ENCODE data around the gene PYROXD2.
"Not testable (repeated sequence)": the region's sequence is repeated elsewhere in the genome, so short reads cannot be mapped to it uniquely, and the experiment has no call there.

PYROXD2 gene

DNA sequence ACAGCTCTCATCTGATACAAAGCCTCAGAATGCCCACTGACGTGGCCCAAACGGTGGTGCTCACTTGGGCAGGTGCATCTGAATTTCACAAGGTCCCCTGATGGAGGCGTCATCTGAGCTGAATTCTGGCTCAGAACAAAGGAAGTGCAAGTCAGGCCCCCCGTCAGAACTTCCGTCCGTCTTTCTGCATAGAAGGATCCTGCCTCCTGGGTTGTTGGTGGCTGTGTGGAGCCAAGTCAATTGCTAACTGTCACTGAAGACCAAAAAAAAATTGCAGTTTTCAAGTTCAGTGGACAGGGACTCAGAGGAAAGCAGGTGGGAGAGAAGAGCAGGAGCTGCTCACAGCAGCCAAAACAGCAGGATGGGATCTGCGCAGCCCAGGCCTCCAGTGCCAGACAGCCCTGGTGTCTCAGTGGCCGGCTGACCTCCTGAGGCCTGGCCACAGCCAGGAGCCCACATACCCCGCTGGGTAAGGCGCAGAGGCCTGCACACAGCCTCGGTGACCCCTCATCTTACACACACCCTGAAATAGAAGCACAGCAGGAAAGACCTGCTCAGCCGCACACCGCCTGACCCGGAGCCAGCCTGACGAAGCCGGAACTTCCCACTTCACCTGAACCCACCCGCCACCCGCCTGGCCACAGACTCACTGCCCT is 49.4 kb downstream of the PYROXD2 start:
- no peak for DNase-seq (ENCODE audit: low read depth)

DNA sequence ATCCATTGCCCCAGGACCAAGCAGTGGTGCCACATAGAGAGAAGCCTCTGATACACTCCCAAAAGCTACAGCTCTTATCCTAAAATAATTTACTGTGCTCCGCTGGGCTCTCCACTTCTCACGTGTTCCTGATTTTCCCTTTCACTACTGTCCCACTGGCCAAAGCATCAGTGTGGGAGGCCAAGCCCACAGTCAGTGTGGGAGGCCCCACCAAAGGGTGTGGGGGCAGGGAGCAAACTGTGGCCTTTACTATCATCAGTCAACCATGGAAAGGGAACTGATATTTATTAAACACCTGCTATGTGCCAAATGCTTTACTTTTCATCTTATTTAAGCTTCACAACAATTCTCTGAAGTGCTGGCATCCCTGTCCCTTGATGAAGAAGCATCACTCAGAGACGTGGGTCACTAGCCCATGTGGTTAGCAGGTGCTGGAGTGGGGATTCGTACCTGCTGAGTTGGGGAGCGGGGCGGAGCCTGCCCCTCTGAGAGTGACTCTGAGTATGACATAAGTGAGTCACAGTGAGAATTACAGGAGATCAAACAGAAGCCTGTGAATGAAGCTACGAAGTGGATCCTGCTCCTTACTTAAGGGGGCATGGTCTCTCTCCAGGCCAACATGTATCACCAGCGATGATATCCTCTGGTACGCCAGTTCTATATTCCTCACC is 50.4 kb downstream of the PYROXD2 start:
- DNase-seq (ENCODE audit: low read depth), result no peak

GRCh38 chr10:98363220-98363619 is 51.8 kb downstream of the PYROXD2 start:
- no peak for DNase-seq (ENCODE audit: low read depth)

DNA sequence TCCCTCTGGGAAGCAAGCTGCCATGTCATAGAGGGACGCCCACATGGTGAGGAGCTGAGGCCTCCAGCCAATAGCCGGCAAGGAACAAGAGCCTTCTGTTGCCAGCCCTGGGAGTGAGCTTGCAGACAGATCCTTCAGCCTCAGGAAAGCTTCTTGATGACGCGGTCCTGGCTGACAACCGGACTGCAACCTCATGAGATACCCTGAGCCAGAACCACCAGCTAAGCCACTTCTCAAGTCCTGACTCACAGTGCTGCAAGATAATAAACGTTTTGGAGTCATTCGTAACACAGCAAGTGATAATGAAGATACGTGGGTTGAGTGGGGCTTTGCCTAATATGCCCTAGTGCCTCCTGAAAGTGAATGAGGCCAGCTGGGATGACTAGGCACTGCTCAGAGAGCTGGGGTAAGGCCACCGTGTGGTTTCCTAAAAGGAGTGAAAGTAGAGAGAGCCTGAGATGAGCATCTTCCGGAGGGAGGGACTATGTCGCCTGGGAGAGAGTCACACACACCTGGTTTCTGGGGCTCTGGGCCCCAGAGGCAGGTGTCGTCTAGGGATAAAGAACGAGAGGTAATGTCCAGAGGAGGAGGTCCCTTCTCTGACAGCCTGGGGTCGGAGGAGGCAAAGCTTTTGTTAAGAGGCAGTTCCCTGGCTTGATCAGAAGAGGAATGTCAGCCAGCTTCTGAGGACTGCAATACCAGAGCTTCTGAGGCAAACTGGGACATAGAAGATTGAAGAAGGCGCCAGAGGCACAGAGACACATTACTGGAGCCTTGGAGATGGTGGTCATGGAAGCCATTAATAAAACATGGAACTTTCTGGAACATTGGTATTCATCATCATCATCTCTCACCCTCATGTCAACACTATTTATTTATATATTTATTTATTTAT is 53.6 kb downstream of the PYROXD2 start:
- DNase-seq (ENCODE audit: low read depth), result peak; percentile 97

GRCh38 chr10:98357194-98357822 is 57.7 kb downstream of the PYROXD2 start:
- no peak for DNase-seq (ENCODE audit: low read depth)

GRCh38 chr10:98354491-98354890 is 60.5 kb downstream of the PYROXD2 start:
- DNase-seq (ENCODE audit: low read depth), result no peak

DNA sequence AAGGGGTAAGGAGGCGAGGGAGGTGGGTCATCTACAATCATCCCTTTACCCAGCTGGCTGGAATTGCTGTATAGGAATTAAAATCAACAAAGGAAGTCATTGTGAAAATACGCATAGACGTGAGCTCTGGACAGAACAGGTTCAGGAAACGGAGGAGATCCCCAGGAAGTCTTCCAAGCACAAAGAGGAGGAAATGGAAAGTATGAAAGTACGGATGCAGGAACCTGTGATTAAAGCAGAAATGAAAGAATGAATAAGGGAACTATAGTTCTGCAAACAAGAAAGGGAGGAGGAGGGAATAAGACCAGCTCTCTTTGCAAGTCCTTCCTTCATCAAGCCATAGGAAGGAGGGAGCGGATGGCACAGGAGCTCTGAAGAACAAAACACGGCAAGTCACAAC is 61.8 kb downstream of the PYROXD2 start:
- DNase-seq (ENCODE audit: low read depth), result no peak

DNA sequence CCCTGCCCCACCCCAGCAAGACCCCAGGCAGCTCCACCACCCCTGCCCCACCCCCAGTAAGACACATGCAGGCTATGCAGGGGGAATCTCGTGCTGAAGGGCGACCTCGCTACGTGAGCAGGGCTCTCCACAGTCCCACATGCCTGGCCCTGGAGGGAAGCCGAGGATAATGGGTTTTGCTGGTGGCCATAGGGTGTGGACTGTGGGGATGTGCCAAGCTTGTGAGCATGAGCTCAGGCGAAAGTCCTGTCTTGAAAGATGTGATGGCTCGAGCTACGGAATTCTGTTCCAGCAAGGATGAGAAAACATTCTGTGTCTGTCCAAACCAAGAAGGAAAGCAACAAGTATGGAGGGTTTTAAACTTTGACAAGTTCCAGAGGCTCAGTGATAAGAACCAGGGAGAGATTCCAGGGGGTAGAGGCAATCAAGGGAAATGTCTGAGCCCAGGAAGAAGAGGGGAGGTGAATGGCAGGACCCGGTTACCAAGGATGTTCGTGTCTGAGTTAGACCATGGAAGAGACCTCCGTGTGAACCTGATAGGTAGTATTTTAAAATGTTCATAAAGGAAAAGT is 63.1 kb downstream of the PYROXD2 start:
- no peak for DNase-seq (ENCODE audit: low read depth)

DNA sequence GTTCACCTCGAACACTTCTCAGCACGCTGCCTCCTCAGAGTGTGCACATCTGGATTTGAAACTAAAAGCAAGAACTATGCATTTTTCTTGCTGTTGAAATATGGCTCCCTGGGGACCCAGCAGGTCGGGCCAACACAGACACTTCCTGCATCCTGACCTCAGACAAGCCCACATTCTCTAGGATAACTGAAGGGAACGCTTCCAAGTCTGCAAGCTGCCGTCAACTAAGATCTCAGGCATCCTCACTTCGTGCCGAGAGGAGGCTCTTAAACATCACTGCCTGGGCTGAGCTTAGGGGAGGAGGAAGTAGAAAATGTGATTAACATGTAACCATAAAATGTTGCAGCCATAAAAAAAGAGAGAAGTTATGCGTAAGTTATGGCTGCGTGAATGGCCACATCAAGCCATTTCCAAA is 65.5 kb downstream of the PYROXD2 start:
- peak; percentile 91 for DNase-seq (ENCODE audit: low read depth)

GRCh38 chr10:98346847-98347246 is 68.1 kb downstream of the PYROXD2 start:
- DNase-seq (ENCODE audit: low read depth), result no peak

- peak; percentile 35 for DNase-seq (ENCODE audit: low read depth)
Observed at GRCh38 chr10:98344589-98345038, 70.4 kb downstream of the PYROXD2 start.

DNA sequence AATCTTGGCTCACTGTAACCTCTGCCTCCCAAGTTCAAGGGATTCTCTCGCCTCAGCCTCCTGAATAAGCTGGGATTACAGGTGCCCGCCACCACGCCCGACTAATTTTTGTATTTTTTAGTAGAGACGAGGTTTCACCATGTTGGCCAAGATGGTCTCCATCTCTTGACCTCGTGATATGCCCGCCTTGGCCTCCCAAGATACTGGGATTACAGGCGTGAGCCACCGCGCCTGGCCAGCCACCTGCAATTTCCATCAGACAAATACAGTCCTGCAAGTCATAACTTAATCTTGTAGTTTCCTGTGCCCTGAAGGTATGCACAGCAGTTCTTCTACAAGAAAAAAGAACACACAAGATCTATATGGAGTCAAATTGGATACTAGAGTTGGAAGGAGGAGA is 73.3 kb downstream of the PYROXD2 start:
- not testable (repeated sequence) for DNase-seq (ENCODE audit: low read depth)

- DNase-seq (ENCODE audit: low read depth), result peak; percentile 30
Observed at GRCh38 chr10:98340940-98341310, 74.1 kb downstream of the PYROXD2 start.

DNA sequence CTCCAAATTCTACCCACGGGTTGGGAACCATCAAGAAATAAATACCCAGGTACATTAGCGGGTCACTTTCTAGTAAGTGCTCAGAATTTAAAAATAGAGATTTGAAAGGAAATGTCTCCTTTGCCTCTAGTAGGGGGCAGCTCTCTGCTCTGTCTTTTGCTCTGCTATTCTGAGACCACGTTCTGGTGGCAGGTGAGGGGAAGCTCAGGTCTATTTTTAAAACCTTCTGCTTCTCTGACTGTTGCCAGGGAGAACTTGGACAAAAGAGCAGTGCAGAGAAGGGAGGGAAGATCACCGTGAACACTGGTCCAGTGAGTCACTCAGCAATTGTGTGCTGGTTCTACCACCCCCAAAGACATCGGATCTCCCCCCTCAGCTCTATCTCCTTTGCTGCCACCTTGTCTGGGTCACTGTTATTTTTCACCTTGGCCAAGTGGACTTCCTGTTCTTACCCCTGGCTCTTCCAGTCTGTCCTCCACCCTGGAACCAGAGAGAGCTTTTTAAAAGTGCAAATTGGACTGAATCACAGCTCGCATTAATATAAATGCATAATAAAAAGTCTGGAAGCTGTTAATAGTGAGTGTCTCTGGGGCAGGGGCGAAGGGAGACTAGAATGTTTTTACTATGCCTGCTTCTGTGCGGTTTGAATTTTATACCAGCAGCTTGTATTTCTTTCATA is 74.6 kb downstream of the PYROXD2 start:
- peak; percentile 33 for DNase-seq (ENCODE audit: low read depth)

DNA sequence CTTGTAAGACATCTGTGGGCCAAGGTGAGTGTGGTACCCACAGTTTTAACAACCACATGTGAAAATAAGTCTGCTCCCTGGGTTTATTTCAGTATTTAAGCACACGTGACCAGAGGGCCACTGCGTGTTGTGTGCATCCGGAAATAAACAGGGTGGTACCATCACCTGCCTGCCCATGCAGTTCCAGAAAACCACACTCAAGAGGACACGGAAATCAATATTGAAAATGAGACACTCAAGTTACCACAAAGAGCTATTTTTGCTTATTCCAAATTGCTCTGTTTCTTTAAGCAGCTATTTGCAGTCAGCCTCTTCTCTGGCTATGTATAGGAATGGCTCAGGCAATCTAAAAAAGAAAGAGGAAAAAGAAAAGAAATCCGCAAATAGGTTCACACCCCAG is 75.2 kb downstream of the PYROXD2 start:
- no peak for DNase-seq (ENCODE audit: low read depth)

- no peak for DNase-seq (ENCODE audit: low read depth)
Observed at GRCh38 chr10:98338896-98339295, 76.1 kb downstream of the PYROXD2 start.

DNA sequence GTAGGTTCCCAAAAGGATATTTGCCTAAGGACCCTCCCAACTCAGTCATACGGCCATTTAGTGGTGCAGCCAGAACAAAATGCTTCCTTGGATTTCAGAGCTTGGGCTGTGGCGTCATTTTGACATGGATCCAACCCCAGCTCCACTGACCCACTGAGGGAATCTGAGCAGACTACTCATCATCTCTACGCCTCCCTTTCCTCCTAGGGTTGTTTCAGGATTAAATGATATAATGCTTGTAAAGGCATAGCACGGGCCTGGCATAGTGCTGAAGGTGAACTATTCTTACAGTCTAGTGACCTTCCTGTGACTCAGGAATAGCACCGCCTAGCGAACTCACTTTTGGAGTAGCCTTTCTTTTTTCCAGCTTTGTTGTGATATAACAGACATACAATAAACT is 76.7 kb downstream of the PYROXD2 start:
- DNase-seq (ENCODE audit: low read depth), result no peak

- DNase-seq (ENCODE audit: low read depth), result no peak
Observed at GRCh38 chr10:98337484-98337883, 77.5 kb downstream of the PYROXD2 start.

Measured in ELR (cell line).